HG03108 (cell line): ENCODE data around the gene NHSL2.
"Not testable (repeated sequence)": the region's sequence is repeated elsewhere in the genome, so short reads cannot be mapped to it uniquely, and the experiment has no call there.

Experiments
- ATAC-seq: cut with Tn5 transposase; IDR thresholded peaks from one replicate; pipeline ENCODE4 v1.9.1; 2021; ENCODE audit warnings: moderate library complexity; ENCODE audit not compliant: unreplicated experiment

NHSL2 gene

DNA sequence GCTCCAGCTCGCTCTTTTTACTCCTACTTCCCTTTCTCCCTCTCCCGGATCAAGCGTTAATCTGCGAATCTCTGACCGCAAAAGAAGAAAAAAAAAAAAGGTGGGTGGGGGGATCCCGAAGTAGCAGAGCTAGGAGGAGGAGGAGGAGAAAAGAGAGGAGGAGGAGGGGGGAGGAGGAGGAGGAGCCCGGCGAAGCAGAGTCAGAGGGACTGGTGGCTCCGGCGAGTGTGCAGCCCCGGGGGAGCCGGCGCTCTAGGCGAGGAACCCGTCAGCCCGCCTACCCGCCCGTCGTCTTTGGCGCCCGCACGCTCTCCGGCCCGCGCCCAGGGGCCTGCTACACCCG is at the start of gene NHSL2:
TSS of gene NHSL2 (plus strand) at position 203 of the 343 bp plus-strand sequence.
- no peak for ATAC-seq

DNA sequence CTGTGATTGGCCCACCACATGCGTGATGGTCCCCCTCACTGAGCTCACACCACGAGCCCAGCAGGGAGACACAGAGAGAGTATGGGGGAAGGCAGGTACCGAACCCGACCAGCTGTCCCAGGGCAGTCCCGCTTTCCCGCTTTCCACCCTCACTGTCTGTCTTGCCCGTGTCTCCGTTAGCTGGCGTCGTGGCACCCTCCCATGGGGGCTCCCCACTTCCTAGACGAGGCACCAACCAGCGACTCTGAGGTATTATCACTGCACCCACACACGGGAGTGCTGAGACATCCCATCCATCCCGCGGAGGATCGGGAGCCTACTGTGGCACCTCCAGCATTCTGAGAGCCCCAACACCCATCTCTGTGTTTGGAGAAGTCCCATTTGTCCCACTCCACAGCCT is 43.0 kb upstream of the NHSL2 start:
- no peak for ATAC-seq

DNA sequence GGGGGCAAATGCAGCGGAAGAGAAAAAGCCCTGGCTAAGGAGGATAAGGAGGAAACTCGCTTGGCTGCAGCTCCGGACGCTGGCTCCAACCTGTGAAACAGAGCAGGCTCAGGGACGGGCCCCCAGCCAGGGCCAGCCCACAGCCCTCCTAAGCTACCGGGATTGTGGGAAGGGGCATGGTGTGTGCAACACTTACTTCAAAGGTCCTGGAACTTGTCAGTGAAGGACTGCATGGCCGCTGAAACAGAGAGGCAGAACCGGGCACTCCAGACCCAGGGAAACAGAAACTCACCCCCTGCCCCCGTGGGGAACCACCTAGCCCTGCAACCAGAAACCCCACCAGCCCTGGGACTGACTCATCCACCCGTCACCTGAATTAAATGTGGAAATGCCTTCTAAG is 41.1 kb upstream of the NHSL2 start:
- not testable (repeated sequence) for ATAC-seq

DNA sequence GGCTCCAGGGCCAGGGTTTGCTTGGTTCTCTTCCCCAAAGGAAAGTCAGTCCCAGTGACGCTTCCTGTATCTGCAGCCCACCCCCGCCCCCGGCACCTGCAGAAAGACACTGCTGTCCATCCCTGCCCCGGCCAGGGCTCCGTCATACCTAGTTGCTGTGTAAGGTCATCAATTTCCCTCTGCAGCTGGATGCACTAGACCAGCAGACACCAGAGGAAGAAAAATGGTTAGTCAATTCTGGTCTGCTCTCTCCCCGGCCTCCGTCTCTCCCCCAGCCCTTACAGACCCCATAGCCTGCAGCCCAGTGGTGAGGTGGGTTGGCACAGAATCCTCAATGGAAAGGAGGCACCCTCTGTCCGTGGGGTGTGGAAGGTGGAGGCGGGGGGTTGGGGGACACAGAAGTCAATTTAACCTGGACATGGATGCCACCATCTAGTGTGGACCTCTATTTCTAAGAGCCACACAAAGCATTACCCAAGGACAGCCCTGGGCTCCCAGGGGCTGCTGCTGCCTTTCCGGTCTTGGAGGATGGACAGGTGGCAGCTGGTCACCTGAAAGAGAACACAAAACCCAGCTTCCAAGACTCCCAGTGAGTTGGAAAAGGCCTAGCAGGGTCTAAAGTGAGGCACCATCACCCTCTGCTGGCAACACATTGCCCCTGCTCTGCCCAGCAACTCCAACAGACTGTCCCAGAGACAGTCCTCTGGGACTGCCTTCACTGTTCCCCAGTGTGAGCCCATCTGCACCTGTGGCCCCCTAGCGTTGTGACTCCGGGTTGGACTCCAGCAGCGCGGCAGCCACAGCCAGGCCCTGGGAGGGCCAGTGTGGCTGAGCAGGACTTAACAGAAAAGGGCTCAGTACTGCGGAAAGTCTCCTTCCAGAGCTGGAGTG is 40.2 kb upstream of the NHSL2 start:
- no peak for ATAC-seq

DNA sequence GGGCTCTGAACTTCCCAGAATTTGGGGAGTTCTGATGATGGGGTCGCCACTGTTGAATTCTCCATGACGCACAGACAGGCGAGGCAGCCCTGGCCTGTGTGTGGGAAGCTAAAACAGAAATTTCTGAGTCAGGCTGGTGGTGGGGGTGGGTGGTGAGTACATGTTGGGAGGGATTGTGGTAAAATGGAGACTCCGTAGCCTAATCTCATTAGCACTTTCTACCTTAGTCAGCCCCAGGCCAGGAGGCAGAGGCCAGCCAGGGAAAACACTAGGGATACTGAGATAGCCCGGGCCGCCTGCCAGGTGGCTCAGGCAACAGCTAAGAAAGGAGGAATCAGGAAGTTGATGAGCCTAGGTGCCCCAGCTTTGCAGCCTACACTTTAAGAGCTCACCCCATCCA is 39.3 kb upstream of the NHSL2 start:
- no peak for ATAC-seq

DNA sequence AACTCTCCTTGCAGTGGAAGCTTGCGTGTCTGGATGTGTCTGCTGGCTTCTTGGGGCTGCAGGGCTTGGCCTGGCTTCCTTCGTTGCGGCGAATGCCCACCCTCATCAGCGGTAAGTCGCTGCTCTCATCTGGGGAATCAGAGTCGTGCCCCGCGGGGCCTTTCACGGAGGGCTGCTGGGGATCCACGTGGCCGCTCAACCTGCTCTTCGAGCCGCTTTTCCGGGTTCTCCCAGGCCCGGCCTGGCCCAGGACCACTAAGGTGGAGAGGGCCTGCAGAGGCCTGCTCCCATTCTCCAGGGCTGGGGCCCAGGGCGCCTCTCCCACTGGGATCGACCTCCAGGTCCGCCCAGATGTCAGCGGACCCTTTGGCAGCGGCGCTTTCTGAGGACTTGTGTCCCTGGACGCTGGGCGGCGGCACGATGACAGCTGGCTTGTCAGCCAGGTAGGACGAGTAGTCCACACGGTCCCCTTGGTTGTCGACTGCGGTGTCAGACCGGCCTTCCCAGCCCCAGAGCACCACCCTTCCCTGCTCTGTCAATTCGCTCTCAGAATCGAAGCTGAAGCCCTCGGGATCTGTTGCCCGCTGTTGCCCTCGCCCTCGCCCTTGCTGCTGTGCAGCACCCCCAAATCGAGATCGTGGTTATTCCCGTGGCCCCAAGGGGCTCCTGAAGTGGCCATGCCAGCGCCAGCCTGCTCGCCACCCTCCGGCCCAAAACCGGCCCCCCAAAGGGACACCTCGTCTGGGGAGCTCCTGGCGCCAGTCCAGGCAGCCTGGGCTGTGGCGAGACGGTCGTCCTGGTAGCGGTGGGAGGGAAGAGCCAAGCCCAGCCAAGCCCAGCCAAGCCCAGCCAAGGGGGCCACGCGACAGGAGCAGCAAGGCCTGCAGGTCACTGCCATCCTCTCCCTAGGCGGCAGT is 37.8 kb upstream of the NHSL2 start:
- ATAC-seq, result no peak

DNA sequence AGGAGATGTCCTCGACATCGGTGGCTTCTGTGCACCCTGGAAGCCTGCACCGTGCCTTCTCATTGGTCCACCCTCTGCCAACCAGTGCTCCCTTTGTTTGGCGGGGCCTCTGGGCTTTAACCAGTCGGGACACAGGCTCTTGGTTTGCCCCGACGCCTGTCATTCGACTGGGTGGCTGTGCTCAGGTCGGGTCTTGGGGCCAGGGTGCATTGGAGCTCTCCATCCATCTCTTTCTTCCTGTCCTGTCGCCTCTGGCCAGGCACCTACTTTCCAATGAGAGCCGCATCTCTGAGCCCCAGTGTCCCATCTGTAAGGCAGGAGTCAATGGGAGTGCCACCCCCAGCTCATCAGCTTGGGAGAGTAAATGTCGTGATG is 37.2 kb upstream of the NHSL2 start:
- no peak for ATAC-seq

DNA sequence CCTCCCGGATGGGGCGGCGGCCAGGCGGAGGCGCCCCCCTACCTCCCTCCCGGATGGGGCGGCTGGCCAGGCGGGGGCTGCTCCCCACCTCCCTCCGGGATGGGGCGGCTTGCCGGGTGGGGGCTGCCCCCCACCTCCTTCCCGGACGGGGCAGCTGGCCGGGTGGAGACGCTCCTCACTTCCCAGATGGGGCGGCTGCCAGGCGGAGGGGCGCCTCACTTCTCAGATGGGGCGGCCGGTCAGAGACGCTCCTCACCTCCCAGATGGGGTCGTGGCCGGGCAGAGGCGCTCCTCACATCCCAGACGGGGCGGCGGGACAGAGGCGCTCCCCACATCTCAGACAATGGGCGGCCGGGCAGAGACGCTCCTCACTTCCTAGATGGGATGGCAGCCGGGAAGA is 33.8 kb upstream of the NHSL2 start:
- not testable (repeated sequence) for ATAC-seq

DNA sequence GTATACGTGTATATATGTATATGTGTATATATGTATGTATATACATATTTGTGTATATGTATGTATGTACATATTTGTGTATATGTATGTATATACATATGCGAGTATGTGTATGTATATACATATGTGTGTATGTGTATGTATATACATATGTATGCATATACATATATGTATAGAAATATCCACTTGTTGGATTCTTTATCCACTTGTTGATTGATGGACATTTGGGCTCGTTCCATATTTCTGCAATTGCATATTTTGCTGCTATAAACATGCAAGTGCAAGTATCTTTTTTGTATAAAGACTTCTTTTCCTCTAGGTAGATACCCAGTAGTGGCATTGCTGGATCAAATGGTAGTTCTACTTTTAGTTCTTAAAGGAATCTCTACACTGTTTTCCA is 25.5 kb upstream of the NHSL2 start:
- ATAC-seq, result no peak

DNA sequence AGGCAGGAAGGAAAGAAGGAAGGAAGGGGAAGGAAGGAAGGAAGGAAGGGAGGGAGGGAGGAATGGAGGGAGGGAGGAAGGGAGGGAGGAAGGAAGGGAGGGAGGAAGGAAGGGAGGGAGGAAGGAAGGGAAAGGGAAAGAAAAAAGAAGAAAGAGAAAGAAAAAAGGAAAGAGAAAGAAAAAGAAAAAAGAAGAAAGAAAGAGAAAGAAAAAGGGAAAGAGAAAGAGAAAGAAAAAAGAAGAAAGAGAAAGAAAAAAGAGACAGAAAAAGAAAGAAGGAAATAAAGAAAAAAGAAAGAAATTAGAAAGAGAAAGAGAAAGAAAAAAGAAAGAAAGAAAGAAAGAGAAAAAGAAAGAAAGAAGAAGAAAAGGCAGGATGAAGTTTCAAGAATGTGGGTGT is 15.0 kb upstream of the NHSL2 start:
- ATAC-seq, result no peak

DNA sequence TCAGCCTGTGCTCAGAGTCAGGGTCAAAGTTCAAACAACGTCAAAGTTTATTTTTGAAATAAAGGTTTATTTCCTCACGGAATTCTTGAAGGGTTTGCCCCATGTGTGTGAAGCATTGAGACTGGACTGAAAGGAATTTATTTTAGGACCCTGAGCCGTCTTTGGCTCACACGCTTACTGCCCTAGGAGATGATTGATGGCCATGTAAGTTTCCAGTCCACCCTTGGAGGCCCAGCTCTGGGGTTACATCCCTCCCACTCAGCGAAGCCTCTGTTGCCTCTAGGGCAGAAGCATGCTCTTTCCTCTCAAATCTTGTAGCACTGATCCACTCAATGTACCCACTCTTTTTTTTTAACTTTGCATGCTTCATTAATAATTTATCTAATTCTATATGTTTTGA is 4.5 kb upstream of the NHSL2 start:
- no peak for ATAC-seq

DNA sequence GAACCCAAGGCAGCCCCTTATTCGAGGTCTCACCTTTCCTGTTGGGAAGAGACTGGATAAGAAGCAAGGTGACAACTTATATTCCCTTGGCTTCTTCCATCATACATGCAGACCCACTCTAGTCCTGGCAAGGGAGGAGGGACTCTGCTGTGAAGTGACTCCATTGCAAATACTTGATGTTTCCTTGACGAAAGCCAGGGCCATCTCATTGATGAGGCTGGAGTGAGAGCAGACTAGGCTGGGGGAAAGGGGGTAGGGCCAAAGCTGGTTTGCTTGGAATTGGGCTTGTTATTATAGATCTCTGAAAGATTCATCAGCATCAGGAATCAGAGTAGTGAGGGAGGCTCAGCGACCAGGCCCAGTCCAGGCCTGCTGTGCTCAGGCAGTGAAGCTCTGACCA is 2.3 kb upstream of the NHSL2 start:
- ATAC-seq, result no peak

DNA sequence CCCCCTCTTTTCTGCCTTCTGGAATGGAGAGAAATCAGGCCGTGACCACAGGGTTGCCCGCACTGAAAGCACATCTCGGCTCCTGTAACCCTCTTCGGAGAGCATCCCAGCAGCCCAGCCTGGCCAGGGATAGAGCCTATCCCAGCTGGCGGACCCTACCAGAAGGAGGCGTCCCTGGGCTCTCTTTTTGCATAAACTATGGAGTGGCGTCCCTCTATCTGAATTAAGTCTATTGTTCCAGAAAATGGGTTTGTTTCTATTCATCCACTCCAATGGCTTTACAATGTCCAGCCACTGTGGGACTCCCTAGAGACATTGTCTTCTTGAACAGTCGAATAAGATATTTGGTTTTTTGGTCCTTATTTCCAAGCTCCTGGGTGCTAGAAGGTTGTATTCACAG is 689 bp upstream of the NHSL2 start:
- no peak for ATAC-seq

DNA sequence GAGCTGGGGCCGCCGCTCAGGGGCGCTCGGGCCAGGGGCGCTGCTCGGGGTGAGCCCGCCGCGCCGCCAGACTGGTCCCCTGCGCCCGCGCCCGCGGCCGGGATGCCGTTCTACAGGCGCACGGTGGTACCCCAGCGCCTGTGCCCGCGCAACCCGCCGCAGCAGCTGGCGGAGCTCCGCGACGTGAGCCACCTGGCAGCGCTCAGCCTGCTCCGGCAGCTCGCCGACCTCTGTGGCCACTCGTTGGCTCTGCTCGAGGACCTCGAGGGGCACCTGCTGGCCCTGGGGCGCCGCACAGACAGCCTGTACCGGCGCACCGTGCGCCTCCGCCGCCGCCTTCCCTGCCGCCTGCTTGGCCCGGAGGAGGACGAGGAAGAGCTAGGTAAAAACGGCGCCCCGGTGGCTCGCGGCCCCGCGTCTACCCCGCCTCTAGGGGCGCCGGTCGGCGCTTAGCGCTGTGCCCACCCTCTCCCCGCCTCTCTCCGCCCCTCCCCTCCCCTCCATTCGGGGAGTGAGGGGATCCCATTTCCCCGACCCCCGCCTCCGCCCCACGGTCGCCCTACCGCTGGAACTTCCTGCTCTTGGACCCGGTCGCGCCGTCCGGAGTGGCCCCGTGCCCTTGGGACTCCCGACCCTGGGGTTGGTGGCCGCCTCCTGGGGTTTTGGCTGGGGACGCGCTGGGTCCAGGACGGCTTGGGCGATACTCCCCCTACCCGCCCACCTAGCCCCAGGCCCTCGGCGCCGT is 513 bp downstream of the NHSL2 start:
- ATAC-seq, result no peak

DNA sequence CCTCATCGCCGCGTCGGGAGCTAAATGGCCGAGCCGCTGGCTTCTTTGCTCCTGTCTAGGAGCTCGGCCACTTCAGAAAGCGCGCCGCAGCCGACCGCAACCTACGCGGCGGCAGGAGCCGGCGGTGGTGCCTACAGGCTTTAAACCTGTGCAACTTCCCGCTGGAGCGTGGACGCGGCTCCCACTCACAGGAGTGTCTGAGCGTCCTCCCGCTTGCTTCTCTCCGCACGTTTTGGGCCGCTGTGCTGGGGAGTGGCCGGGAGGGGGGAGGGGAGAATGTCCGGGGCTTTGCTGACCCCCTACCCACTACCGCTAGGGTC is 1.0 kb downstream of the NHSL2 start:
- no peak for ATAC-seq

DNA sequence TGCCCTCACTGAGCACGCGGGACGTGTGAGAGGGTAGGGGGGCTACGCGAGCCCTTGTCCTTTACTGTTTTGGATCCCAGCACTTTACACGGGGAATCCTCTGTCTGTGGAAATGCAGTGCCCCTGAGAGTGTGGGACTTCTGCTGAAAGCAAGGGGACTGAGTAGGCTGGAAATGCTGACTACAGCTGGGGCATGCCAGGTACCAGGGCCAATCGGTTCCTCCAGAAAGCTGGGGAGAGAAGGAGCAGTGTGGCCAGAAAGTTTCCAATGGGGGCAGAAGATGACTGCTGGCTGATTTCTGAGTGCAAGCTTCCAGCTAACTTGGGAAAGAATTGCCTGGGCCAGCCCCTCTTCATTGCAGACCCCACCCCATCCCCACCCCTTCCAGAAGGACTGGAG is 1.5 kb downstream of the NHSL2 start:
- ATAC-seq, result no peak

DNA sequence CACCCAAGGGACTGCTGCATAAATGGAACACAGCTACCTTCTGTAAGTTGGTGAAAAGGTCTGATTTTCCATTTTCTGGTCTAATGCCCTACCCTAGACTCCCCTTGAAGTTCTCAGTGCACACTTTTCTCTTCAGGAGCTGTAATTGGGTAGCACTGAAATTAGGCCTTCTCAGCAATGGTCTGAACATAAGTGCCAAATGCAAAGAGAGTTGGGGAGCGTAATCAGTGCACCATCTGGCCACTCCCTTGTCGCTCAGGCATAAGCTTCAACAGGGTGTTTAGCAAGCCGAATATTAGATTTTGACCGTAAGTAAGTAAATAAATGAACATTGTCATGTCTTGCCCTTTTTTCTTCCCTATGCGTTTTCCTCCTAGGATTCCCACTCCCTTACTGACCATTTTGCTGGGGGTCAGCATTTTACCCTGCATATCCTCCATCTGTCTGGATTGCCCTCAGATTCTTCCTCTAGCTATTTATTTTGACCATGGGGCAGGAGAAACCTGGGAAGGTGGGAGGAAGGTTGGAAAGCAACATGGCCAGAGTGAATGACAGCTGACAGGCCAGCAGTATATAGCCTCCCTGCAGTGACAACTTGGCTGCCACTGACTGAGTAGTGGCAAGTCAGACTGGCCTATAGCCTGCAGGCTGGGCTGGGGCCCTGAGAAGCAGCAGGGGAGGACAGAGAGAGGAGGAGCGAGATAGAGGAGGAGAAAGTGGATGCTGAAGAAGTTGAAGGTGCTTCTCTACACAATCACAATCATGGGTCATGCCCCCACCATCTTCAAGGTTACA is 2.7 kb downstream of the NHSL2 start:
- ATAC-seq, result no peak

DNA sequence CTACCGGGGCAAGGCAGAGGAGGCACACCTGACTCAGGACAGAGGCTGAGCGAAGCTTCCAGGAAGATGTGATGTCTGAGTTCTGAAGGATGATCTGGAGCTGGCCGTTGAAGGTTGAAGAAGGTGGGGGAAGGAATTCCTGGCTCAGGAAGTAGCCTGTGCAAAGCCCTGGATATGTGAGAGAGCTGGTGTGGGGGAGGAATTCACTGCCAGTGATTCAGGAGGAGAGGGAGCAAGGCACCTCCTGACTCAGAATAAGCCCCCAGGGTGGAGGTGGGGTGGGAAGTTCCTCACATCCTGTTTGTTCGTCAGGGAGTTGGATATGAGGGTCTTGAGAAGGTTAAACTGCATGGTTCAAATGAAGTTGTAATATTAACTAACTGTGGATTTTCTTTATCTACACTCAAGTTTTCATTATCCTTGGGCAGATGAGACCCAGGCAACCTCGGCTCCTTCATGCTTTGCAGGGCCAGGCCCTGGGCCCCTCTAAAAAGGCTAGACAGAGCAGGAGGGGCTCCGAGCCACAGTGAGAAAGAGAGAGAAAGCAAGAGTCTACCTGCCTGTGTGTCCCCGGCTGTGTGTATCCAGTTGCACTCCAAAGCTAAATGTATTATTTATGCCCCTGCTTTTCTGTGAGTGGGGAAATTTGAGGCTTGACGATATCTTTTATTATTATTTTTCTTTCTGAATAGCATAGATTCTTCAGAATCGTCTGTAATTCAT is 7.1 kb downstream of the NHSL2 start:
- ATAC-seq, result no peak

DNA sequence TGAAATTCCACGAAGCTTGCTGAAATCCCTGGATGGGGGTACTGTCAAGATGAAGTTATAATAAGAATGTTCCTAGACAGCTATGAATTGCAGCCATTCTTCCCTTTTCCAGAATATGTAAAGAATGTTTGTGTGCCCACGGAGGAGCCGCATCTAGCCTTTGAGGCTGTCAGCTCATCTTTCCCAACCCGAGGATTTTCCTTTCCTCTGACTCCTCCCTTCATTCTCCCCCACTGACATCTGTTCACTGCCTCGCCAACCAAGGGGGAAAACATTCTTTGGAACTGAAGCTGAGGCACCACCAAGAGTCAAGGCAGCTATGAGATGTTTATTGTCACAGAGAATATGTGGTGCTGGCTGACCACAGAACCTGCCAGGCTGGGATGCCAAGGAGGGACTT is 8.8 kb downstream of the NHSL2 start:
- ATAC-seq, result no peak

DNA sequence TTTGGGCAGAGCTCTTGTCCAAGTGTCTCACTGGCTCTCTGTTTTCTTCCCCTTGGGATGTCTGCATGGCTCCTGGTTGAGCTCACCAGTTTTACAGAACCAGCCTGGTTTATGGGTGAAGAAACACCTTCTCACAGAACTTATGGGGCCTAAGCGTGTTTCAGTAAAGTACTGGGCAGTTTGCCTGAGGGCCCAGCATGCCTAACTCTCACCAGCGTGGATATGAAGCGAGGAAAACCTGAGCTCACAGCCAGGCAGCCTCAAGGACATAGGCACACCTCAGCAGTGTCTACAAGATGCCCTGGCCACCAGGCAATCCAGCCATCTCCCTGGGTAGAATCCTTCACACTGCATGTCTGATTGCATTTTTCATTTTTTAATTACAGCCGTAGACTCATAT is 9.2 kb downstream of the NHSL2 start:
- no peak for ATAC-seq
